HepG2 (cell line): ENCODE data around the gene MLST8. TPM values are rescaled to one million over a fixed set of nuclear protein-coding genes. Genes with fewer than 3 reads are reported as not detected.
A peak's percentile ranks its signal among the peaks of the same experiment; 100 is the strongest.

Experiments used
- ATAC-seq: fragments of 200-7000 bp; cut with Tn5 transposase; 3 replicates; pipeline ENCODE4 v1.9.1; 2020; ENCODE audit warnings: mild to moderate bottlenecking, moderate library complexity
- BruUV-seq: library from RNA; stranded (reverse); fragments of 400-500 nt; replicated peaks from 2 replicates; lab custom pipeline; 2021; lab: Mats Ljungman, UMichigan
- CTCF ChIA-PET: fragments of 300-600 bp; formaldehyde crosslinking; extraction: SDS; loops from one replicate; lab custom pipeline; 2021; ENCODE audit warnings: low total read pairs, inconsistent platforms, low intra/inter-chr PET ratio; lab: Yijun Ruan, JAX
- POLR2A ChIA-PET: fragments of 350-600 bp; sonication (Branson Sonifier 250); formaldehyde crosslinking; loops from one replicate; lab custom pipeline; 2020; ENCODE audit warnings: antibody characterized with exemption, inconsistent platforms; lab: Yijun Ruan, JAX
- DNase-seq: peaks from one replicate; pipeline ENCODE4 v3.0.0-alpha.2; 2015; ENCODE audit warnings: low spot score
- FAIRE-seq: peaks from 3 replicates; lab custom pipeline; 2011; peaks lifted over from hg19 to GRCh38; lab: Jason Lieb, UNC
- H2AFZ ChIP-seq: one replicate; pipeline ENCODE4 v1.6.1; 2011; ENCODE audit warnings: low read length, inconsistent platforms
- H3K27ac ChIP-seq: fragments of 300-600 bp; 3 replicates; pipeline ENCODE4 v1.8.0; 2011; ENCODE audit warnings: mixed run types, mild to moderate bottlenecking, mixed read lengths, low read length, inconsistent platforms; ENCODE audit not compliant: insufficient read depth; ENCODE audit errors: extremely low read length
- H3K27me3 ChIP-seq, 2 experiments: fragments of 200-600 bp in 1 of 2; 2 replicates in 1 of 2; 3 replicates in 1 of 2; pipeline versions ENCODE4 v1.6.0 to v1.8.0; 2011; ENCODE audit warnings: low read length in 2 of 2, mild to moderate bottlenecking in 2 of 2, moderate library complexity in 2 of 2, inconsistent platforms in 1 of 2; ENCODE audit not compliant: insufficient read depth in 2 of 2, control insufficient read depth in 1 of 2
- H3K36me3 ChIP-seq, 2 experiments: fragments of 200-600 bp in 1 of 2; replicated peaks in 1 of 2; 2 replicates in 1 of 2; 3 replicates in 1 of 2; pipeline versions ENCODE4 v1.5.1 to v1.8.0; 2011; ENCODE audit warnings: low read length in 2 of 2, inconsistent platforms in 1 of 2; ENCODE audit not compliant: insufficient read depth in 2 of 2, control insufficient read depth in 1 of 2
- H3K4me1 ChIP-seq: 2 replicates; pipeline ENCODE4 v1.5.1; 2012; ENCODE audit warnings: low read length, inconsistent platforms; ENCODE audit not compliant: insufficient read depth
- H3K4me2 ChIP-seq: 2 replicates; pipeline ENCODE4 v1.6.0; 2011; ENCODE audit warnings: low read depth, low read length, inconsistent platforms
- H3K4me3 ChIP-seq, 3 experiments: fragments of 200-600 bp in 1 of 3; sonication (generic), shearing (Covaris generic) in 1 of 3; replicated peaks in 1 of 3; 2 replicates each; pipeline ENCODE4 v1.5.1; 2011 to 2016; ENCODE audit warnings: low read length in 3 of 3, inconsistent platforms in 2 of 3, low read depth in 2 of 3, mild to moderate bottlenecking in 2 of 3, control low read depth in 1 of 3, mixed read lengths in 1 of 3; ENCODE audit not compliant: insufficient read depth in 1 of 3
- H3K79me2 ChIP-seq: one replicate; pipeline ENCODE4 v1.6.1; 2011; ENCODE audit warnings: low read length, inconsistent platforms; ENCODE audit not compliant: insufficient read depth
- H3K9ac ChIP-seq: 2 replicates; pipeline ENCODE4 v1.6.0; 2011; ENCODE audit warnings: mild to moderate bottlenecking, low read depth, low read length, inconsistent platforms; ENCODE audit not compliant: insufficient read depth
- H3K9me3 ChIP-seq: 2 replicates; pipeline ENCODE4 v1.5.1; 2012; ENCODE audit warnings: mild to moderate bottlenecking, low read length
- H4K20me1 ChIP-seq: 2 replicates; pipeline ENCODE4 v1.6.0; 2011; ENCODE audit warnings: inconsistent platforms, mild to moderate bottlenecking, low read length, moderate library complexity; ENCODE audit not compliant: insufficient read depth
- CTCF ChIP-seq: sonication (generic); formaldehyde crosslinking; IDR thresholded peaks from 2 replicates; pipeline ENCODE4 v1.5.0; 2020; ENCODE audit warnings: mild to moderate bottlenecking, missing genetic modification reagents, moderate library complexity
- PAWR ChIP-seq: sonication (generic); formaldehyde crosslinking; IDR thresholded peaks from 2 replicates; pipeline ENCODE4 v1.4.0; 2020; ENCODE audit warnings: missing genetic modification reagents, mild to moderate bottlenecking, borderline replicate concordance
- PLRG1 ChIP-seq: fragments of 450-650 bp; conservative IDR thresholded peaks from 2 replicates; pipeline ENCODE4 v1.6.1; 2016
- RAD51 ChIP-seq: fragments of 450-650 bp; IDR thresholded peaks from 2 replicates; pipeline ENCODE4 v1.6.1; 2016; ENCODE audit warnings: borderline replicate concordance
- RARG ChIP-seq: sonication (generic); formaldehyde crosslinking; IDR thresholded peaks from 2 replicates; pipeline ENCODE4 v1.4.0; 2020; ENCODE audit warnings: low read depth, mild to moderate bottlenecking, missing genetic modification reagents
- SNRNP70 ChIP-seq: fragments of 200-400 bp; formaldehyde crosslinking; IDR thresholded peaks from 2 replicates; pipeline ENCODE4 v1.6.1; 2017; ENCODE audit warnings: mild to moderate bottlenecking, low read depth, low read length, moderate library complexity
- TRIM22 ChIP-seq: fragments of 450-650 bp; IDR thresholded peaks from 2 replicates; pipeline ENCODE4 v1.6.1; 2017
- ZBTB42 ChIP-seq: sonication (generic); formaldehyde crosslinking; IDR thresholded peaks from 2 replicates; pipeline ENCODE4 v1.5.0; 2020; ENCODE audit warnings: mild to moderate bottlenecking, missing genetic modification reagents
- ZC3H13 ChIP-seq: sonication (generic); formaldehyde crosslinking; IDR thresholded peaks from 2 replicates; pipeline ENCODE4 v1.8.1; 2023; ENCODE audit warnings: mild to moderate bottlenecking, missing genetic modification reagents, moderate library complexity
- ZNF121 ChIP-seq: sonication (generic); formaldehyde crosslinking; IDR thresholded peaks from 2 replicates; pipeline ENCODE4 v1.5.0; 2020; ENCODE audit warnings: mild to moderate bottlenecking, missing genetic modification reagents
- ZNF335 ChIP-seq: sonication (generic); formaldehyde crosslinking; IDR thresholded peaks from 2 replicates; pipeline ENCODE4 v1.4.0; 2020; ENCODE audit warnings: missing genetic modification reagents
- ZNF407 ChIP-seq: sonication (generic); formaldehyde crosslinking; IDR thresholded peaks from one replicate; pipeline ENCODE4 v1.5.1; 2020; ENCODE audit warnings: mild to moderate bottlenecking, missing genetic modification reagents; ENCODE audit errors: not compliant biosample characterization
- ZNF441 ChIP-seq: sonication (generic); formaldehyde crosslinking; IDR thresholded peaks from 2 replicates; pipeline ENCODE4 v1.7.0; 2021; ENCODE audit warnings: missing genetic modification reagents, borderline replicate concordance
- ZNF619 ChIP-seq: sonication (generic); formaldehyde crosslinking; IDR thresholded peaks from 2 replicates; pipeline ENCODE4 v1.4.0; 2020; ENCODE audit warnings: mild to moderate bottlenecking, missing genetic modification reagents
- WGBS: methylation state at CpG from one replicate; pipeline ENCODE4 v1.1.6; 2017; ENCODE audit warnings: low lambda C conversion rate; 5-methylcytosine and 5-hydroxymethylcytosine counted together
- in situ Hi-C: cut with HindIII; loops from 2 replicates; pipeline ENCODE4 v1.10.0; 2017; ENCODE audit warnings: low pct_unique_long_range_greater_than_20kb; ENCODE audit not compliant: extremely low pct_ligation_motif_present
- intact Hi-C: fragments of 100-400 bp; cut with micrococcal nuclease; formaldehyde crosslinking; loops from one replicate; pipeline ENCODE4 v1.10.0; 2022; ENCODE audit not compliant: unreplicated experiment
- polyA plus RNA-seq, 8 experiments: library from polyadenylated mRNA; depleted of rRNA in 3 of 8; stranded (reverse) in 7 of 8; unstranded in 1 of 8; fragments of >200 nt; fragmentation: Illumina TruSeq in 4 of 8; extraction: Trizol in 4 of 8; gene quantifications; 2 replicates each; pipeline versions ENCODE4 v1.2.1 to v1.2.3, GENCODE V29; 2011 to 2016; ENCODE audit warnings: low read depth in 4 of 8, missing spikeins in 1 of 8, mixed read lengths in 1 of 8; ENCODE audit not compliant: insufficient read depth in 1 of 8
- total RNA-seq, 5 experiments: library from RNA; depleted of rRNA; stranded (reverse); fragments of >200 nt; fragmentation: Illumina TruSeq; extraction: Trizol; gene quantifications; 2 replicates each; pipeline ENCODE4 v1.2.3, GENCODE V29; 2016; ENCODE audit warnings: low read depth in 1 of 5

MLST8 gene
- total and polyA plus RNA-seq, 2 of the 13 experiments (the other 11 are each of a cell fraction or from before 2014, with no cell fraction given) = 30.8 to 72.7 TPM

GRCh38 chr16:2206420-2206779, 1.1 kb downstream of the MLST8 start:
- intact Hi-C loops = no loop called here
- H3K79me2 ChIP-seq = peaks cover 8% of the 10 kb centered on the region
- CTCF ChIA-PET = no interaction called here
- peaks cover 38% of the 10 kb centered on the region for H3K4me1 ChIP-seq
- no peaks in the 10 kb centered on the region for H3K27me3 ChIP-seq
- FAIRE-seq (no peak), DNase-seq (no peak), ATAC-seq (no peak)
- H3K27ac ChIP-seq = peak overlapping the region; percentile 89
- POLR2A ChIA-PET = interaction anchor here (1.0 to 4.3 kb wide), 4 partner anchors 8 to 51 kb away, joined by 3 to 18 read pairs (median 8); partner anchors contain the start of genes PGP and TRAF7
- H3K4me2 ChIP-seq = peak overlapping the region; percentile 95
- H2AFZ ChIP-seq = no peak overlapping the region
- in situ Hi-C loops = no loop called here
- H3K4me3 ChIP-seq = peak overlapping the region; percentile 71 to 96 (median 83)
- peak overlapping the region; percentile 97 for H3K9ac ChIP-seq
- H4K20me1 ChIP-seq = no peaks in the 10 kb centered on the region
- peaks cover 2 to 13% of the 10 kb centered on the region in 2 experiments; a peak in 4 of 5 replicates for H3K36me3 ChIP-seq
- WGBS = 95% methylated on average over 16 of the region's 18 CpGs
- H3K9me3 ChIP-seq = no peaks in the 10 kb centered on the region
- BruUV-seq = no TSS peak
- no peak for TF ChIP-seq TRIM22
- no peak for TF ChIP-seq PLRG1
- TF ChIP-seq ZBTB42 (CRISPR knock-in tag) = no peak
- TF ChIP-seq PAWR (CRISPR knock-in tag) = no peak
- TF ChIP-seq ZNF407 (CRISPR knock-in tag) = no peak
- TF ChIP-seq ZNF121 (CRISPR knock-in tag) = no peak
- TF ChIP-seq RAD51 = no peak
- no peak for TF ChIP-seq ZC3H13 (CRISPR knock-in tag)
- no peak for TF ChIP-seq RARG (CRISPR knock-in tag)
- no peak for TF ChIP-seq SNRNP70
- no peak for TF ChIP-seq CTCF
- TF ChIP-seq ZNF335 (CRISPR knock-in tag) = no peak
- no peak for TF ChIP-seq ZNF619 (CRISPR knock-in tag)
- TF ChIP-seq ZNF441 = no peak
